ENCODE results near the gene HNRNPK.
"Not testable (repeated sequence)": the region's sequence is repeated elsewhere in the genome, so short reads cannot be mapped to it uniquely, and the experiment has no call there.

Gene HNRNPK

GRCh38 chr9:83976372-83976771 is 3.6 kb downstream of the HNRNPK start:
- no peak for DNase-seq

- DNase-seq = no peak
These were observed 4.7 kb downstream of the HNRNPK start for GRCh38 chr9:83975300-83975699.

- no peak for DNase-seq
These were observed 7.7 kb downstream of the HNRNPK start for GRCh38 chr9:83972286-83972685.

GRCh38 chr9:83971485-83971884 is 8.5 kb downstream of the HNRNPK start:
- DNase-seq = no peak

GRCh38 chr9:83969602-83970001 is 10.4 kb downstream of the HNRNPK start:
- no peak for DNase-seq

GRCh38 chr9:83967073-83967472 is 12.9 kb downstream of the HNRNPK start:
- DNase-seq = no peak

- DNase-seq = no peak
These were observed 13.8 kb downstream of the HNRNPK start for GRCh38 chr9:83966209-83966582.

- DNase-seq = no peak
These were observed 14.4 kb downstream of the HNRNPK start for GRCh38 chr9:83965350-83966208.

GRCh38 chr9:83964973-83965349 is 15.1 kb downstream of the HNRNPK start:
- no peak for DNase-seq

- peak; percentile 8 for DNase-seq
These were observed 17.9 kb downstream of the HNRNPK start for GRCh38 chr9:83962165-83962564.

GRCh38 chr9:83960991-83961390 is 19.0 kb downstream of the HNRNPK start:
- DNase-seq = no peak

- peak; percentile 59 for DNase-seq
These were observed 21.0 kb downstream of the HNRNPK start for GRCh38 chr9:83959061-83959460.

GRCh38 chr9:83957248-83957513 is 22.8 kb downstream of the HNRNPK start:
- no peak for DNase-seq

GRCh38 chr9:83956436-83957247 is 23.4 kb downstream of the HNRNPK start:
- no peak for DNase-seq

- DNase-seq = no peak
These were observed 24.0 kb downstream of the HNRNPK start for GRCh38 chr9:83956086-83956435.

GRCh38 chr9:83948096-83948495 is 31.9 kb downstream of the HNRNPK start:
- not testable (repeated sequence) for DNase-seq

GRCh38 chr9:83940590-83941303 is 39.3 kb downstream of the HNRNPK start:
- DNase-seq = no peak

GRCh38 chr9:83937861-83938455 is 42.1 kb downstream of the HNRNPK start:
- DNase-seq = peak; percentile 35

GRCh38 chr9:83936523-83936922 is 43.5 kb downstream of the HNRNPK start:
- no peak for DNase-seq

- DNase-seq = peak; percentile 50
These were observed 44.6 kb downstream of the HNRNPK start for GRCh38 chr9:83935276-83935935.

GRCh38 chr9:83934569-83935275 is 45.3 kb downstream of the HNRNPK start:
- no peak for DNase-seq

GRCh38 chr9:83933790-83934189 is 46.2 kb downstream of the HNRNPK start:
- no peak for DNase-seq
